ENCODE data around the gene TRAM2. TPM values are rescaled to one million over a fixed set of nuclear protein-coding genes. Genes with fewer than 3 reads are reported as not detected.
A peak's percentile ranks its signal among the peaks of the same experiment; 100 is the strongest.

TRAM2 gene
- total and polyA plus RNA-seq, 9 of the 15 experiments (the other 6 are each of a cell fraction or from before 2014, with no cell fraction given) = 2.6 to 13.3 (median 8.9) TPM

DNA sequence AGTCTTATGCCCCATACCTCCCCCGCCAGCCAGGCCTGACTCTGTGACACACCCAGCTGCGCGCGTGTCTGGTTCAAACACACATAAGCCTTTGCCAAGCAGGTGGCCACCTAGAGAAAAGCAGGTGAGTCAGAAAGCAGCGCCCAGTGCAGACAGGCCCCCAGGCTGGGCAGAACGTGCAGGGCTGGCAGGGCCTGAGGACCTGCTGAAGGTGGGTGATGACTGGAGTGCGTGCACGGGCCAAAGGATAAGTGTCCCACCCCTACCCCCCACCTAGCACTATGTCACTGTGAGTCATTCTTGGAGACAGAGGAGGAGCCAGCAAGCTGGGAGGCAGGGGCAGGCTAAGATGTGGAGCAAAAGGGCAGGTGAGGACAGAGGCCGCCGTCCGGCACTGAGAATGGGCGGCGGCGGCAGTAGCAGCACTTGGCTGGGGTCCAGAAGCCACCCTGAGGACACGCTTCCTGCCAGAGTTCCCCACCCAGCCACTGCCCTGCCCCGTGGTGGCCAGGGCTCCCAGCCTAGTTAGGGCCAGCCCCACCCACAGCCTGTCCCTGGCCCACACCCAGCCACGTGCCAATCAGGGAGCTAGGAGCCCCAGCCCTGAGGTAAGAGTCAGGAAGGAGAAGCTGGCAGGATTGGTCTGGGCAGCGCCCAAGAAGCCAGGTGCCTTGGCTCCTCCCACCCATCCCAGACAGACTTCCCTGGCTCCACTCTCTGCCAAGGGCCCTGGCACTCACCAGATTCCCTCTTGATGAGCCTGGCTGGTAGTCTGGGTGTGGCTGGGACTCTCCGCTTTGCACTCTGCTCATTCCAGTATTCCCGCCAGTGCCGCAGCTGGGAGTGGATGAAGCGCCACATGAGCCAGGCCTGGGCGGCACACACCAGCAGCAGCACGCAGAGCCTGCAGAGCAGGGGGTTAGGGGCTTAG lies 72.7 kb downstream of the TRAM2 start (continued):
- TF ChIP-seq, protein P1, sequence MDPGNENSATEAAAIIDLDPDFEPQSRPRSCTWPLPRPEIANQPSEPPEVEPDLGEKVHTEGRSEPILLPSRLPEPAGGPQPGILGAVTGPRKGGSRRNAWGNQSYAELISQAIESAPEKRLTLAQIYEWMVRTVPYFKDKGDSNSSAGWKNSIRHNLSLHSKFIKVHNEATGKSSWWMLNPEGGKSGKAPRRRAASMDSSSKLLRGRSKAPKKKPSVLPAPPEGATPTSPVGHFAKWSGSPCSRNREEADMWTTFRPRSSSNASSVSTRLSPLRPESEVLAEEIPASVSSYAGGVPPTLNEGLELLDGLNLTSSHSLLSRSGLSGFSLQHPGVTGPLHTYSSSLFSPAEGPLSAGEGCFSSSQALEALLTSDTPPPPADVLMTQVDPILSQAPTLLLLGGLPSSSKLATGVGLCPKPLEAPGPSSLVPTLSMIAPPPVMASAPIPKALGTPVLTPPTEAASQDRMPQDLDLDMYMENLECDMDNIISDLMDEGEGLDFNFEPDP (CRISPR knock-in tag; IDR thresholded peaks at IDR 0.05) = no peak
- no peak for TF ChIP-seq NFE2L1 (tag; IDR thresholded peaks at IDR 0.05; ENCODE audit: borderline replicate concordance, low read depth)
- no peak for TF ChIP-seq GATAD2A (IDR thresholded peaks at IDR 0.05)
- no peak for TF ChIP-seq HNRNPLL (IDR thresholded peaks at IDR 0.05; ENCODE audit: low read depth, low read length, poor library complexity, severe bottlenecking)
- TF ChIP-seq NRF1 (conservative IDR thresholded peaks at IDR 0.05 in 1 of 2, IDR thresholded peaks at IDR 0.05 in 1 of 2) = peak; percentile 69 to 77
- TF ChIP-seq NBN (IDR thresholded peaks at IDR 0.05; ENCODE audit: low read depth) = no peak
- peak; percentile 53 for TF ChIP-seq FOS (IDR thresholded peaks at IDR 0.05; ENCODE audit: extremely low read depth, insufficient read length)
- peak; percentile 89 for TF ChIP-seq SMARCE1 (IDR thresholded peaks at IDR 0.05)
- TF ChIP-seq FOXA3 (CRISPR knock-in tag; conservative IDR thresholded peaks at IDR 0.05 in 1 of 2, IDR thresholded peaks at IDR 0.05 in 1 of 2) = 0 out of 4 replicates have a peak, but pooled peaks of 1 of the 2 experiments have one; percentile 16
- TF ChIP-seq TEAD1 (CRISPR knock-in tag; IDR thresholded peaks at IDR 0.05) = no peak
- TF ChIP-seq ZNF778 (CRISPR knock-in tag; IDR thresholded peaks at IDR 0.05) = no peak
- TF ChIP-seq ILK (tag; IDR thresholded peaks at IDR 0.05; ENCODE audit: borderline replicate concordance, low read depth) = no peak
- TF ChIP-seq IFI16 (CRISPR knock-in tag; IDR thresholded peaks at IDR 0.05) = no peak
- TF ChIP-seq ZNF3 (CRISPR knock-in tag; IDR thresholded peaks at IDR 0.05) = no peak
- no peak; the same call in 1 of the 2 replicates for TF ChIP-seq POLR2A (conservative IDR thresholded peaks at IDR 0.05)
- TF ChIP-seq, protein P2, sequence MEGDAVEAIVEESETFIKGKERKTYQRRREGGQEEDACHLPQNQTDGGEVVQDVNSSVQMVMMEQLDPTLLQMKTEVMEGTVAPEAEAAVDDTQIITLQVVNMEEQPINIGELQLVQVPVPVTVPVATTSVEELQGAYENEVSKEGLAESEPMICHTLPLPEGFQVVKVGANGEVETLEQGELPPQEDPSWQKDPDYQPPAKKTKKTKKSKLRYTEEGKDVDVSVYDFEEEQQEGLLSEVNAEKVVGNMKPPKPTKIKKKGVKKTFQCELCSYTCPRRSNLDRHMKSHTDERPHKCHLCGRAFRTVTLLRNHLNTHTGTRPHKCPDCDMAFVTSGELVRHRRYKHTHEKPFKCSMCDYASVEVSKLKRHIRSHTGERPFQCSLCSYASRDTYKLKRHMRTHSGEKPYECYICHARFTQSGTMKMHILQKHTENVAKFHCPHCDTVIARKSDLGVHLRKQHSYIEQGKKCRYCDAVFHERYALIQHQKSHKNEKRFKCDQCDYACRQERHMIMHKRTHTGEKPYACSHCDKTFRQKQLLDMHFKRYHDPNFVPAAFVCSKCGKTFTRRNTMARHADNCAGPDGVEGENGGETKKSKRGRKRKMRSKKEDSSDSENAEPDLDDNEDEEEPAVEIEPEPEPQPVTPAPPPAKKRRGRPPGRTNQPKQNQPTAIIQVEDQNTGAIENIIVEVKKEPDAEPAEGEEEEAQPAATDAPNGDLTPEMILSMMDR (IDR thresholded peaks at IDR 0.05 in 2 of 3, conservative IDR thresholded peaks at IDR 0.05 in 1 of 3; ENCODE audit: insufficient read depth in 2 of 3, low read depth in 1 of 3, low read length in 3 of 3) = no peak; a peak in 1 of 6 replicates
- TF ChIP-seq SMARCC2 (IDR thresholded peaks at IDR 0.05; ENCODE audit: low read depth) = no peak
- TF ChIP-seq ZBTB1 (CRISPR knock-in tag; IDR thresholded peaks at IDR 0.05; ENCODE audit: borderline replicate concordance, low read depth) = no peak
- peak; percentile 84 for TF ChIP-seq NCOR1 (IDR thresholded peaks at IDR 0.05)
- no peak for TF ChIP-seq CCAR2 (IDR thresholded peaks at IDR 0.05; ENCODE audit: low read depth, low read length)
- TF ChIP-seq NFXL1 (CRISPR knock-in tag; IDR thresholded peaks at IDR 0.05) = no peak
- TF ChIP-seq ZNF431 (CRISPR knock-in tag; IDR thresholded peaks at IDR 0.05) = no peak
- TF ChIP-seq, protein P3, sequence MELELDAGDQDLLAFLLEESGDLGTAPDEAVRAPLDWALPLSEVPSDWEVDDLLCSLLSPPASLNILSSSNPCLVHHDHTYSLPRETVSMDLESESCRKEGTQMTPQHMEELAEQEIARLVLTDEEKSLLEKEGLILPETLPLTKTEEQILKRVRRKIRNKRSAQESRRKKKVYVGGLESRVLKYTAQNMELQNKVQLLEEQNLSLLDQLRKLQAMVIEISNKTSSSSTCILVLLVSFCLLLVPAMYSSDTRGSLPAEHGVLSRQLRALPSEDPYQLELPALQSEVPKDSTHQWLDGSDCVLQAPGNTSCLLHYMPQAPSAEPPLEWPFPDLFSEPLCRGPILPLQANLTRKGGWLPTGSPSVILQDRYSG (tag; conservative IDR thresholded peaks at IDR 0.05; ENCODE audit: low read depth) = 0 out of 2 replicates have a peak, but pooled peaks have one; percentile 19
- peak; percentile 63; the same call in 1 of the 2 replicates for TF ChIP-seq HSF4 (CRISPR knock-in tag; IDR thresholded peaks at IDR 0.05; ENCODE audit: borderline replicate concordance)
- TF ChIP-seq BHLHE40 (IDR thresholded peaks at IDR 0.05; ENCODE audit: low read length) = peak; percentile 85
